Measurements from ENCODE around the gene PYGB. TPM values are rescaled to one million over a fixed set of nuclear protein-coding genes. Genes with fewer than 3 reads are reported as not detected.

Gene PYGB
- total RNA-seq, 1 experiment from 2014 or later = 78.9 TPM

DNA sequence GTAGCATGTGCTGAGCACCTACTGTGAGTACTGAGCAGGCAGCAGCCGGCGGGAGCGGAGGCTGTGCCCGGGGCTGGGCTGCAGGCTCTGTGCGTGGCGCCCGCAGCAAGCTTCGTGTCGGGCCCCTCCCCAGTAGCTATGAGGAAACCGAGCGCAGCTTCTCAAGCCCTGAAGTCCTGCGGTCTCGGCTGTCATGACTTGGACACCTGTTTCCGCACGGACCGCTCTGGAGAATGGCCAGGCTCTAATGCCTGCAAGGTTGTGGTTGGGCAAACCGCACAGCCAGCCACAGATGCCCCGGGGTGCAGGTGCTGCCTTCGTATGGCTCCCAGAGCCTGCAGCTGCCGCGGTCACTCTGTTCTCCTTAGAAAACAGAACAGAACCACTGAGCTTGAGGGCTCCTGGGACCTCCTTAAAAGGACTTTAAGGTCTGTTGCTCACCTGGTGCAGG lies 33.7 kb downstream of the PYGB start:
- Histone ChIP-seq H3K36me3 (ENCODE audit: control insufficient read depth, insufficient read depth, low read length) (no peaks in the 10 kb centered on the region; the same call in 1 of the 2 replicates), H3K4me1 (no peaks in the 10 kb centered on the region), H3K4me3 (ENCODE audit: low read depth, low read length) (no peak overlapping the region), H3K9me3 (no peaks in the 10 kb centered on the region), H3K27me3 (replicated peaks; ENCODE audit: control insufficient read depth, insufficient read depth, low read length) (no peaks in the 10 kb centered on the region)
- DNase-seq = peak in 1 of 2 experiments; percentile 18
- POLR2A ChIA-PET = no interaction called here
- Mint-ChIP-seq H3K27ac (ENCODE audit: unreplicated experiment) (no peak overlapping the region), H3K4me3 (ENCODE audit: unreplicated experiment) (no peak overlapping the region), H3K4me1 (ENCODE audit: low read depth, unreplicated experiment) (no peaks in the 10 kb centered on the region), H3K36me3 (ENCODE audit: insufficient read depth, unreplicated experiment) (peaks cover 34% of the 10 kb centered on the region), H3K27me3 (ENCODE audit: insufficient read depth, unreplicated experiment) (no peaks in the 10 kb centered on the region), H3K9me3 (ENCODE audit: unreplicated experiment) (no peaks in the 10 kb centered on the region)
- intact Hi-C loops (cut with micrococcal nuclease; ENCODE audit: unreplicated experiment) = no loop called here
- no TSS peak for BruUV-seq (replicated peaks)
- TF ChIP-seq CTCF (IDR thresholded peaks at IDR 0.05; ENCODE audit: insufficient read depth in 1 of 2, low read depth in 1 of 2, low read length in 1 of 2, severe bottlenecking in 1 of 2, unreplicated experiment in 1 of 2) = no peak
- CTCF ChIA-PET = interaction anchor here (0.6 kb wide), 1 partner anchor 14 kb away, joined by 3 read pairs; no protein-coding TSS in a partner anchor

DNA sequence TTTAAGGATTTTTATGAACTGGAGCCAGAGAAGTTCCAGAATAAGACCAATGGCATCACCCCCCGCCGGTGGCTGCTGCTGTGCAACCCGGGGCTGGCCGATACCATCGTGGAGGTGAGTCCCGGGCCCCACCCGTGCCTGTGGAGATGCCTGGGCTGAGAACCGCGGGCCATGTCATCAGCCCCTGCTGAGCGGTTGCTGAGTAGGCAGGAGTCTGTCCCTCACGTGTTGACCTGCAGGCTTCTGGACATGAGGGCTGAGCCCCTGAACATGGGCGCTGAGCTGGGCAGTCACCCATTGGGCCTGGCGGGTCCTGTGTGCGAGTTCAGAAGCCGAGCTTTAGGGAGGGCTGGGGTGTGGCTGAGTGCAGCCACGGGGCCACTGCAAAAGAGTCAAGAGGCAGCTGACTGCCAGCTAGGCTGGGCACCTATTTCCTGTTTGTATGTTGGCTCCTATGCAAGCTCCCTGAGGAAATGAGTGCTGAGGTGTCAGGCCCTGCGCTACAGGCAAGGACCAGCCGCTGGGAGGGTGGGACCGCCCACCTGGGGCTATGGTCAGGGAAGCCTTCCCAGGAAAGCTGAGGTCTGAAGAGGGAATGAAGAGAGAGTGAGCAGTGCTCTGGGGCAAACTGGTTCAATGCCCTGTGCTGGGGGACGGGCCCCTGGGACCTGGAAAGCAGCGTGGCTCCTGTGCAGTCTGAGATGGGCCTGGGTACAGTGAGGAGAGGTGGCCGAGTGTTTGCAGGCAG lies 34.3 kb downstream of the PYGB start:
- Mint-ChIP-seq H3K27ac (ENCODE audit: unreplicated experiment) (peak overlapping the region; percentile 16), H3K27me3 (ENCODE audit: insufficient read depth, unreplicated experiment) (no peaks in the 10 kb centered on the region), H3K4me3 (ENCODE audit: unreplicated experiment) (no peak overlapping the region), H3K9me3 (ENCODE audit: unreplicated experiment) (no peaks in the 10 kb centered on the region), H3K4me1 (ENCODE audit: low read depth, unreplicated experiment) (no peaks in the 10 kb centered on the region), H3K36me3 (ENCODE audit: insufficient read depth, unreplicated experiment) (peaks cover 34% of the 10 kb centered on the region)
- Histone ChIP-seq H3K4me3 (ENCODE audit: low read depth, low read length) (no peak overlapping the region), H3K27me3 (replicated peaks; ENCODE audit: control insufficient read depth, insufficient read depth, low read length) (no peaks in the 10 kb centered on the region), H3K9me3 (no peaks in the 10 kb centered on the region), H3K4me1 (no peaks in the 10 kb centered on the region), H3K36me3 (ENCODE audit: control insufficient read depth, insufficient read depth, low read length) (no peaks in the 10 kb centered on the region; the same call in 1 of the 2 replicates)
- no peak for TF ChIP-seq CTCF (IDR thresholded peaks at IDR 0.05; ENCODE audit: insufficient read depth in 1 of 2, low read depth in 1 of 2, low read length in 1 of 2, severe bottlenecking in 1 of 2, unreplicated experiment in 1 of 2)
- no TSS peak for BruUV-seq (replicated peaks)
- intact Hi-C loops (cut with micrococcal nuclease; ENCODE audit: unreplicated experiment) = no loop called here
- CTCF ChIA-PET = no interaction called here
- POLR2A ChIA-PET = no interaction called here
- peak in 1 of 2 experiments; percentile 30 for DNase-seq

- intact Hi-C loops (cut with micrococcal nuclease; ENCODE audit: unreplicated experiment) = no loop called here
- no peaks in the 10 kb centered on the region for H3K4me1 Mint-ChIP-seq (ENCODE audit: low read depth, unreplicated experiment)
- ChIA-PET POLR2A (no interaction called here), CTCF (no interaction called here)
- no peaks in the 10 kb centered on the region for H3K9me3 Mint-ChIP-seq (ENCODE audit: unreplicated experiment)
- H3K4me3 Mint-ChIP-seq (ENCODE audit: unreplicated experiment) = no peak overlapping the region
- no peaks in the 10 kb centered on the region for H3K9me3 ChIP-seq
- H3K4me3 ChIP-seq (ENCODE audit: low read depth, low read length) = no peak overlapping the region
- no TSS peak for BruUV-seq (replicated peaks)
- H3K27ac Mint-ChIP-seq (ENCODE audit: unreplicated experiment) = peak overlapping the region; percentile 16
- H3K4me1 ChIP-seq = no peaks in the 10 kb centered on the region
- no peak for TF ChIP-seq CTCF (IDR thresholded peaks at IDR 0.05; ENCODE audit: insufficient read depth in 1 of 2, low read depth in 1 of 2, low read length in 1 of 2, severe bottlenecking in 1 of 2, unreplicated experiment in 1 of 2)
- H3K36me3 ChIP-seq (ENCODE audit: control insufficient read depth, insufficient read depth, low read length) = no peaks in the 10 kb centered on the region
- H3K36me3 Mint-ChIP-seq (ENCODE audit: insufficient read depth, unreplicated experiment) = peaks cover 34% of the 10 kb centered on the region
- H3K27me3 ChIP-seq (replicated peaks; ENCODE audit: control insufficient read depth, insufficient read depth, low read length) = no peaks in the 10 kb centered on the region
- H3K27me3 Mint-ChIP-seq (ENCODE audit: insufficient read depth, unreplicated experiment) = no peaks in the 10 kb centered on the region
- peak in 1 of 2 experiments; percentile 19 for DNase-seq
Observed at GRCh38 chr20:25282796-25283195, 34.9 kb downstream of the PYGB start.

Measured in Caco-2 (cell line).